Esophagus muscularis mucosa (tissue), 3 donors: Measurements from ENCODE around the gene MBD6.

Experiments used
- CTCF ChIP-seq, 3 experiments: fragments of 200-600 bp in 2 of 3; fragments of 450-650 bp in 1 of 3; sonication (generic) in 2 of 3; IDR thresholded peaks; one replicate each; pipeline ENCODE4 v1.5.1; 2017 to 2019; ENCODE audit warnings: antibody characterized with exemption in 3 of 3, mild to moderate bottlenecking in 2 of 3, moderate library complexity in 1 of 3
- EP300 ChIP-seq: sonication (generic); formaldehyde crosslinking; IDR thresholded peaks from one replicate; pipeline ENCODE4 v1.6.1; 2017; ENCODE audit warnings: antibody characterized with exemption

GRCh38 chr12:57525615-57526383 lies 3.2 kb downstream of the MBD6 start:
- TF ChIP-seq CTCF (IDR thresholded peaks at IDR 0.05) = no peak
- no peak for TF ChIP-seq EP300
